Measurements from ENCODE around the gene BAHD1. TPM values are rescaled to one million over a fixed set of nuclear protein-coding genes. Genes with fewer than 3 reads are reported as not detected.

Gene BAHD1
- polyA plus RNA-seq, 1 of the 3 experiments (the other 2 are of a cell fraction) = 5.5 TPM

DNA sequence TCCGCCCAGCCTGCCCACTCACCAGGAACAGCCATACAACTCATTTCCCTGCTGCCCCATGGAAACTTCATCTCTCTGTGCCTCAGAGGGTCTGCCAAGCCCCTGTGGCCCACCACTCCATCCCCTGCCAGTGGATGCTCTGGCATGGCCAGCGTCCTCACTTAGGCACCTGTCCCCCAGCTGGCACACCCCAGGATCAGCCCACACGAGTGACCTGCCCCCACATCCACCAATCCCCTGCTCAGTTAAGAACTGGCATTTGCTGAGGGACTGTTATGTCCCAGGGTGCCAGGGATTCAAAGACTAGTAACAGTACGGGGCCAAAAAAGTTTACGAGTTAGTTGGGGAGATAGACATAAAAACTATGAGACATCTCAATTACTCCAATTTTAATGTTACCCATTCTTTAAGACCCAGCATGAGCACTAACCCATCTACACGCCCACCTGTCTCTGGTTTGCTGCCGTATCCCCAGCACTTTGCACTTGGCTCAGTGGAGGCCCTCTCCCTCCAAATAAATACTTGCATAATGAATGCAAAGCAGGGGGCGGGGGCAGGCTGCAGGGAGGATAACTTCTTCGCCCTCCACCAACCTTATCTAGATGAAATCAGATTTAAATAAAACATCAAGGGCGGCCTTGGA lies 11.6 kb upstream of the BAHD1 start:
- CTCF ChIA-PET = interaction anchor here (1.3 to 16.9 kb wide), 2 partner anchors 89 to 150 kb away, joined by 4 to 299 read pairs; partner anchors contain the start of gene CCDC9B
- 81% methylated on average over 10 of the region's 10 CpGs for WGBS (ENCODE audit: low lambda C conversion rate)
- no peak for DNase-seq
- Histone ChIP-seq H3F3A (replicated peaks; ENCODE audit: insufficient read depth) (no peaks in the 10 kb centered on the region), H3K4me2 (no peak overlapping the region), H3K9me3 (no peaks in the 10 kb centered on the region), H3K9ac (no peak overlapping the region), H3K27me3 (ENCODE audit: insufficient read depth) (no peaks in the 10 kb centered on the region), H3K4me3 (ENCODE audit: low read depth in 2 of 2, low read length in 1 of 2) (no peak overlapping the region), H3K36me3 (replicated peaks in 1 of 2; ENCODE audit: control insufficient read depth in 1 of 2, insufficient read depth in 2 of 2, low read length in 1 of 2) (no peaks in the 10 kb centered on the region), H3K9me2 (no peaks in the 10 kb centered on the region), H3K4me1 (ENCODE audit: control insufficient read depth in 1 of 2, insufficient read depth in 2 of 2, low read depth in 1 of 2, low read length in 1 of 2) (no peaks in the 10 kb centered on the region; a peak in 1 of 4 replicates), H3K27ac (ENCODE audit: low read depth in 2 of 2, low read length in 1 of 2) (no peak overlapping the region), H4K20me1 (ENCODE audit: insufficient read depth) (no peaks in the 10 kb centered on the region), H2AFZ (ENCODE audit: low read depth) (no peak overlapping the region), H3K79me2 (ENCODE audit: insufficient read depth) (no peaks in the 10 kb centered on the region)
- POLR2A ChIA-PET = no interaction called here
- TF ChIP-seq FOXJ3 (CRISPR knock-in tag; IDR thresholded peaks at IDR 0.05) = no peak
- TF ChIP-seq RFX5 (IDR thresholded peaks at IDR 0.05; ENCODE audit: low read length) = no peak
- TF ChIP-seq CHD2 (IDR thresholded peaks at IDR 0.05; ENCODE audit: low read length, partially characterized antibody) = no peak
- TF ChIP-seq USF2 (IDR thresholded peaks at IDR 0.05; ENCODE audit: borderline replicate concordance, low read depth, low read length) = no peak
- TF ChIP-seq RCOR1 (IDR thresholded peaks at IDR 0.05; ENCODE audit: low read length) = no peak
- TF ChIP-seq EZH2phosphoT487 (IDR thresholded peaks at IDR 0.05; ENCODE audit: borderline replicate concordance, low read depth) = no peak
- TF ChIP-seq MAX (IDR thresholded peaks at IDR 0.05; ENCODE audit: low read depth) = no peak
- no peak for TF ChIP-seq USF1 (IDR thresholded peaks at IDR 0.05; ENCODE audit: borderline replicate concordance, low read depth)
- TF ChIP-seq GABPA (IDR thresholded peaks at IDR 0.05; ENCODE audit: low read depth) = no peak
- no peak for TF ChIP-seq POLR2AphosphoS5 (IDR thresholded peaks at IDR 0.05; ENCODE audit: low read depth, low read length)
- no peak for TF ChIP-seq ZBTB33 (IDR thresholded peaks at IDR 0.05; ENCODE audit: borderline replicate concordance, low read depth)
- TF ChIP-seq FOXM1 (IDR thresholded peaks at IDR 0.05; ENCODE audit: low read depth) = no peak
